ENCODE results near the gene AGMAT. TPM values are rescaled to one million over a fixed set of nuclear protein-coding genes. Genes with fewer than 3 reads are reported as not detected.
"Not testable (repeated sequence)": the region's sequence is repeated elsewhere in the genome, so short reads cannot be mapped to it uniquely, and the experiment has no call there.

The AGMAT gene
- total RNA-seq, 1 donor from 2014 or later = 30.1 TPM

DNA sequence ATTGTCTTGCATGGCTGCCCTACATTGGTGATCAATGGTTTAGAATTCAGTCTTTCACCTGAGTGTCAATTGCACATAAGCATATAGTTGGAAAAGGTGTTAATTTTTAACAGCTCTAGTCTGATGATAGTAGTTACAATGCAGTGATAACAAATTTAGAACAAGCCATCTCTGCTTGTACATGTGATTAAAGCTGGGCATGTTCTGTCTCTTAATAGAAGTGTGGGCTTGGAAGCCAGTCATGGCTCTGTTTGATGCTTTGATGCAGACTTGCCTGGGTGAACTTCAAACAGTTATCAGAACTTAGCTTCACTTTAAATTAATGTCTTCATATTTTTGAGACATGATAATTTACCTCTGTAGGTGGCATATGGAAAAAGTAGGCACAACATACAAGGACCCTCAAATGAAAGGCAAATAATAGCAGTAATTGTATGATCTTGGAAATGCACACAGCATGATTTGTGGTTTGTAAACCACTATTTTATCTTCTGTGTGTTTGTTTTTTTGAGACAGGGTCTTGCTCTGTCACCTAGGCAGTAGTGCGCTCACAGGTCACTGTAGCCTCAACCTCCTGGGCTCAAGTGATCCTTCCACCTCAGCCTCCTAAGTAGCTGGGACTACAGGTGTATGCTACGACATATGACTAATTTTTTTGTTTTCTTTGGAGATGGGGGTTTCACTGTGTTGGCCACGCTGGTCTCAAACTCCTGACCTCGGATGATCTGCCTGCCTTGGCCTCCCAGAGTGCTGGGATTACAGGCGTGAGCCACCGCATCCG lies 36.2 kb upstream of the AGMAT start:
- Mint-ChIP-seq H3K4me1 (ENCODE audit: low read depth) (peaks cover 50% of the 10 kb centered on the region), H3K9me3 (no peaks in the 10 kb centered on the region), H3K36me3 (ENCODE audit: low read depth) (peaks cover 32% of the 10 kb centered on the region), H3K27me3 (ENCODE audit: low read depth) (no peaks in the 10 kb centered on the region), H3K4me3 (ENCODE audit: low read depth) (no peak overlapping the region), H3K27ac (no peak overlapping the region)
- intact Hi-C loops (cut with micrococcal nuclease) = no loop called here
- no peak for DNase-seq (ENCODE audit: low spot score)

DNA sequence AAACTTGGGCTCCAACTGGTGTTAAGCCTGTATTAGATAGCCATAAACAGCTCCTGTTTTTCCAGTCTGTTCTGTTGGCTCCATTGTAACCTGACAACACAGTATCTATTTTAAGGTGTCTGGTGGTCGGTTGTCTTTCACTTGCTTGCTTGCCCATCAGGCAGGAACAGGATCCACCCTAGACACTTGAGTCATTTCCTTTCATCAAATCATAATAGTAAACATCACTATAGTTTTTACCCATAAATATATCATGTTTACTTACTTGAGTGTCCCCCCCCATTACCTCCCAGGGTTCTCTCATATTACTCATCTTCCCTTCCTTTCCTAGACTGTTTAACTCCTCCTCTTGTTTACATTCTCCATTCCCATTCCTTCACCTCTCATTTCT lies 35.3 kb upstream of the AGMAT start:
- Mint-ChIP-seq H3K27me3 (ENCODE audit: low read depth) (no peaks in the 10 kb centered on the region), H3K36me3 (ENCODE audit: low read depth) (peaks cover 30% of the 10 kb centered on the region), H3K4me1 (ENCODE audit: low read depth) (peaks cover 45% of the 10 kb centered on the region), H3K27ac (no peak overlapping the region), H3K4me3 (ENCODE audit: low read depth) (peak overlapping the region; percentile 55), H3K9me3 (no peaks in the 10 kb centered on the region)
- intact Hi-C loops (cut with micrococcal nuclease) = no loop called here
- no peak for DNase-seq (ENCODE audit: low spot score)

DNA sequence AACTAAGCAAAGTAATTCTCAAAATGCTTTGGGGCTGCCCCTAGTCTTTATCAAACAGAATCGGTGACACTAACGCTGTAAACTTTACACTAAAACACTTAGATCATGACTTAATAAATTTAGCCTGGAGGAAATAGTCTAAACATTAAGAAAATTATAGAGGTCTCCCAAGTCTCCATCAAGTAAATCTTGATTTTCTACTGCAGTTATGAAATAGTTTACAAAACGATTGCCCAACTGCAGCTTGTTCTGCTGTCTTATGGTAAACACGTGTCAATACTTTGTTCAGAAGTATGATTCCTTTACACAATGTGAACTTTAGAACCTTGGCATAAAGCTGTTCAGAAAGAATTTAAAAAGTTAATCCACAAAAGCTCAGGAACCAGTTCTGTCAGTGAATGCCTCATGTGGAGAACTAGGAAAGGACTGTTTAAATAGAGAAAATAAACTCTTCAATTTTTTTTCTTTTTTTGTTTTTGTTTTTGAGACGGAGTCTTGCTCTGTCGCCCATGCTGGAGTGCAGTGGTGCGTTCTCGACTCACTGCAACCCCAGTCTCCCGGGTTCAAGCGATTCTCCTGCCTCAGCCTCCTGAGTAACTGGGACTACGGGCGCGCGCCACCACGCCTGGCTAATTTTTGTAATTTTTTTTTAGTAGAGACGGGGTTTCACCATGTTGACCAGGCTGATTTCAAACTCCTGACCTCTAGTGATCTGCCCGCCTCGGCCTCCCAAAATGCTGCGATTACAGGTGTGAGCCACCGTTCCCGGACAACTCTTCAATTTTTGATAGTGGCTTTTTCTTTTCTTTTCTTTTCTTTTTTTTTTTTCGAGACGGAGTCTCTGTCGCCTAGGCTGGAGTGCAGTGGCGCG lies 34.0 kb upstream of the AGMAT start:
- intact Hi-C loops (cut with micrococcal nuclease) = loop anchor here (5.0 to 10.0 kb wide), 3 partner anchors 63 to 356 kb away; partner anchors contain the start of genes PLEKHM2 and ZBTB17
- Mint-ChIP-seq H3K27ac (peak overlapping the region; percentile 86), H3K36me3 (ENCODE audit: low read depth) (peaks cover 27% of the 10 kb centered on the region), H3K4me3 (ENCODE audit: low read depth) (peak overlapping the region; percentile 85), H3K4me1 (ENCODE audit: low read depth) (peaks cover 38% of the 10 kb centered on the region), H3K9me3 (no peaks in the 10 kb centered on the region), H3K27me3 (ENCODE audit: low read depth) (no peaks in the 10 kb centered on the region)
- no peak for DNase-seq (ENCODE audit: low spot score)

DNA sequence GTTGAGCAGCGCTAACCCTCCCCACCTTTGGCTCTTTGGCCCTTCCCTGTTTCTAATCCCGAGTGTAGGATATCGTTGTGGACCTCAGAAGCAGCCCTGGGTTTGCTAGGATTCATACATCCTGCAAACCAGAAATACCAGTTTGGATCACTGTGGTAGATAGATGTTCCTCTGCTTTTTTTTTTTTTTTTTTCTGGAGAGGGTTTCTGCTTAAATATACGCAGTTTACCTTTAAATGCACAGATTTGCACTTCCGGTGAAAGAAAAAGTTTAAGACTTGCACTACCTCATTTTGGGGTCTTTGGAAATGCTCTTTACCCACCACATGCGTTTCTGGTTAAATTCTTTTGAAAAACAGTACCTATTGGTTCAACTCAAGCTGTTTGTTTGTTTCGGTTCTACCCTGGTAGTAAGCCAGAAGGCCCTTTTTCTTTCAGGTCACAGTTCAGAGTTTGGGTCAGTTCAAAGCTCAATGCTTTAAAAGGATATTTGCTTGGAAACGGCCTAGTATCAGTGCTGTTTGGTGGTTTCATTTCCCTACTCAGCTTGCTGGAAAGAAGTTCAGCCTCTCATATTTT lies 33.3 kb upstream of the AGMAT start:
- Mint-ChIP-seq H3K9me3 (no peaks in the 10 kb centered on the region), H3K27me3 (ENCODE audit: low read depth) (no peaks in the 10 kb centered on the region), H3K4me1 (ENCODE audit: low read depth) (peaks cover 38% of the 10 kb centered on the region), H3K27ac (peak overlapping the region; percentile 86), H3K4me3 (ENCODE audit: low read depth) (peak overlapping the region; percentile 85), H3K36me3 (ENCODE audit: low read depth) (peaks cover 27% of the 10 kb centered on the region)
- DNase-seq (ENCODE audit: low spot score) = no peak
- intact Hi-C loops (cut with micrococcal nuclease) = loop anchor here (5.0 to 10.0 kb wide), 3 partner anchors 64 to 357 kb away; partner anchors contain the start of genes PLEKHM2 and ZBTB17

DNA sequence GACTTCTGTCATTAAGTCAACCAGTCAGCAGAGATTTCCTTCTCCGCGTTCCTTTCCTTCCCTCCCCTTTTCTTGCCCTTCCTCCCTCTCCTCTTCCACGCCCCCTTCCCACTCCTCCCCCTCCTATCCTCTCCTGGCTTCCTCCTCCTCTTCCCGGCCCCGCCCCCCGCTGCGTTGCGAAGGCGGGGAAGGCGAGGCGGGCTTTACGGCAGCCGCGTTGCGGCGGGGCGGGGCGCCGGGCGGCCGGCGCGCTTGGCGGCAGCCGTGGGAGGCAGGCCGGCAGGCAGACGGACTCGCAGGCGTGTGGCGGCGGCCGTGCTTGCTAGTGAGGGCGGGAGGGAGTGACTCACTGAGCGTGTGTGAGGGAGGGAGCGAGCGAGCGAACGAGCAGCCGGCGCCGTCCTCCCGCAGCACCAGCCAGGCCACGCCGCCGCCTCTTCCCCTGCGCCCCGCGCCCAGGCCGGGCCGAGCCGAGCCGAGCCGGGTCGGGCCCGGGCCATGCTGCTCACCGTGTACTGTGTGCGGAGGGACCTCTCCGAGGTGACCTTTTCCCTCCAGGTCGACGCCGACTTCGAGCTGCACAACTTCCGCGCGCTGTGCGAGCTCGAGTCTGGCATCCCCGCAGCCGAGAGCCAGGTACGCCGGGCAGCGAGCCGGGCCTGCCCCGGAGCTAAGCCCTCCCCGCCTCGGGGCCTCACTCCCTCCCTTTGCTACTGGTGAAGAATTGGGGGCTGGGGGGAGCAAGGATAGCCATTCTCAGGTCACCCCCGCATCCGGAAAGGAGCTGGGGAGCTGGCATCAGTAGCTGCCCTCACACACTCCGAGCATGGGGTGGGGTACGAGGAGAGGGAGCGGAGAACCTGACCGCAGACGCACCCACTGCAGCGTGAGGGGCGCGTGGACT lies 32.6 kb upstream of the AGMAT start, which contains the start of gene DDI2:
DDI2 (plus strand) TSS at position 286 of the 904 bp plus-strand sequence; CDS start at position 499, 213 bp downstream.
- Mint-ChIP-seq H3K4me3 (ENCODE audit: low read depth) (peak within 1 kb of the TSS; percentile 85), H3K9me3 (no peaks in the 10 kb centered on the region), H3K27me3 (ENCODE audit: low read depth) (no peaks in the 10 kb centered on the region), H3K4me1 (ENCODE audit: low read depth) (peaks cover 31% of the 10 kb centered on the region), H3K27ac (peak within 1 kb of the TSS; percentile 95), H3K36me3 (ENCODE audit: low read depth) (peaks cover 24% of the 10 kb centered on the region)
- DNase-seq (ENCODE audit: low spot score) = peak; percentile 93
- intact Hi-C loops (cut with micrococcal nuclease) = loop anchor here (1.0 to 10.0 kb wide), 5 partner anchors 65 to 750 kb away; partner anchors contain the start of genes DNAJC16, PLEKHM2, SZRD1 and ZBTB17

DNA sequence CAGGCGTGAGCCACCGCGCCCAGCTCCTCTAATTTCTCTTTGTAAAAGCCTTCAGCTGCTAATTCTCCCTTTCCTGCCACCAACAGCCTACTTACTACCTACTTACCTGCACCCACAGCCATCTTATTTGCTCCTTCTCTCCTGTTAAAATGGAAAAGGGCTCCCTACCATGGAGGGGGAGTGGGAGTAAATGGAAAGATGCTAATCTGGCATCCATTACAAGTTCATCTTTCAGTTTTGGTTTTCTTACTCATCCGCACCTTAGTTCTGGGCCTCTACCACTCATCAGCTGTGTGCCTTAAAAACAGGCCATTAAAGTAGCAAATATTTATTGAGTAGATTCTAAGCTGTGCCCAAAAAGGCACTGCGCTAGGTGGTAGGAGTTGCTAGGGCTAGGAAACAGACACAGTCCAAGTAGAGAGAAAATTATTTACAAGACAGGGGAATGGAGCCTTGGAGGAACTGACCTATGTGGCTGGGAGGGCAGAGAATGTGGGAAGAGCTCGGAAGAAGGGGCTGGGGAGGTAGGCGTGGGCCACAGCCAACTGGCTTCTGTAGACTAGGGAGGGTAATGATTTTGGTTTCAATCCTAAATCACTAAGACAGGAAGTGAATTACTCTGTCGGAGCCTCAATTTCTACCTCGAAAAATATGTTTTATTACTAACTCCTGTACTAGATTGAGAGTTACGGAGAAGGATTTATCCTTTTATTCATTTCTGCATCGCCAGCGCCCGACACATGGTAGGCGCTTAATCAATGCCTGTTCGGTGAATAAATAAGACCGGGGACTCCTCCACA lies 31.7 kb upstream of the AGMAT start:
- H3K27ac Mint-ChIP-seq = peak overlapping the region; percentile 95
- peaks cover 26% of the 10 kb centered on the region for H3K4me1 Mint-ChIP-seq (ENCODE audit: low read depth)
- no peaks in the 10 kb centered on the region for H3K27me3 Mint-ChIP-seq (ENCODE audit: low read depth)
- H3K9me3 Mint-ChIP-seq = no peaks in the 10 kb centered on the region
- no peak for DNase-seq (ENCODE audit: low spot score)
- intact Hi-C loops (cut with micrococcal nuclease) = loop anchor here (1.0 to 10.0 kb wide), 5 partner anchors 66 to 751 kb away; partner anchors contain the start of genes DNAJC16, PLEKHM2, SZRD1 and ZBTB17
- H3K36me3 Mint-ChIP-seq (ENCODE audit: low read depth) = peaks cover 24% of the 10 kb centered on the region
- H3K4me3 Mint-ChIP-seq (ENCODE audit: low read depth) = peak overlapping the region; percentile 85

DNA sequence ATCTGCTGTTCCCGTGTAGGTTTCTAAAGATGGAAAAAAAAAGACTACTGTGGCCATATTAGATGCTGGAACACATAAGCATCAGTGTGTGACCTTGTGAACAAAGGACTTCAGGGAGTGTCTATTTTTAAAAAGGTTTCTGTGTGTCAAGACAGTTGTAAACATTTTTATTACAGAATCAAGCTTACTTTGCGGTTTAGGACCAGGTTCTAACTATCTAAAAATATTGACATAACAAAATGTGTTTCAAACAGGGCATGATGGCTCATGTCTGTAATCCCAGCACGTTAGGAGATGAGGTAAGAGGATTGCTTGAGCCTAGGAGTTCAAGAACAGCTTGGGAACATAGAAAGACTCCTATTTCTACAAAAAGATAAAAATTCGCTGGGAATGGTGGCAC lies 25.3 kb upstream of the AGMAT start:
- Mint-ChIP-seq H3K27me3 (ENCODE audit: low read depth) (peaks cover 4% of the 10 kb centered on the region), H3K4me3 (ENCODE audit: low read depth) (no peak overlapping the region), H3K36me3 (ENCODE audit: low read depth) (no peaks in the 10 kb centered on the region), H3K4me1 (ENCODE audit: low read depth) (no peaks in the 10 kb centered on the region), H3K9me3 (no peaks in the 10 kb centered on the region), H3K27ac (no peak overlapping the region)
- intact Hi-C loops (cut with micrococcal nuclease) = loop anchor here (10.0 kb wide), 2 partner anchors 195 to 365 kb away; partner anchors contain the start of gene ZBTB17
- no peak for DNase-seq (ENCODE audit: low spot score)

DNA sequence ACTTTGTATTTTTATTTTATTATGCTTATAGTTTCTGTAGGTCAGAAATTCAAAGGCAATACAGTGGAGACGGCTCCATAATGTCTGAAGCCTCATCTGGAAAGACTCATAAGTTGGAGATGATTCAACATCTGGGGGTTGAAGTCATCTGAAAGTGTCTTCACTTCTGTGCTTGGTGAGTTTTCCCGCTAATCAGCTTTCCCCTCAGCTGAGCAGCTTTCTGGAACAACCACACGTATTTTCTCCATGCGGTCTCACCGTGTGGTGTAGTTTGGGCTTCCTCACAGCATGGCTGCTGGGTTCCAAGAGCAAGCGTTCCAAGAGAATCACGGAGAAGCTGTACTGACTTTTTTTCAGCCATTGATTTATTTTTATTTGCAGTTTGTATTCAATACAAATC lies 24.8 kb upstream of the AGMAT start:
- Mint-ChIP-seq H3K9me3 (no peaks in the 10 kb centered on the region), H3K4me1 (ENCODE audit: low read depth) (no peaks in the 10 kb centered on the region), H3K27me3 (ENCODE audit: low read depth) (peaks cover 4% of the 10 kb centered on the region), H3K27ac (no peak overlapping the region), H3K36me3 (ENCODE audit: low read depth) (no peaks in the 10 kb centered on the region), H3K4me3 (ENCODE audit: low read depth) (no peak overlapping the region)
- DNase-seq (ENCODE audit: low spot score) = no peak
- intact Hi-C loops (cut with micrococcal nuclease) = loop anchor here (10.0 kb wide), 2 partner anchors 195 to 365 kb away; partner anchors contain the start of gene ZBTB17

DNA sequence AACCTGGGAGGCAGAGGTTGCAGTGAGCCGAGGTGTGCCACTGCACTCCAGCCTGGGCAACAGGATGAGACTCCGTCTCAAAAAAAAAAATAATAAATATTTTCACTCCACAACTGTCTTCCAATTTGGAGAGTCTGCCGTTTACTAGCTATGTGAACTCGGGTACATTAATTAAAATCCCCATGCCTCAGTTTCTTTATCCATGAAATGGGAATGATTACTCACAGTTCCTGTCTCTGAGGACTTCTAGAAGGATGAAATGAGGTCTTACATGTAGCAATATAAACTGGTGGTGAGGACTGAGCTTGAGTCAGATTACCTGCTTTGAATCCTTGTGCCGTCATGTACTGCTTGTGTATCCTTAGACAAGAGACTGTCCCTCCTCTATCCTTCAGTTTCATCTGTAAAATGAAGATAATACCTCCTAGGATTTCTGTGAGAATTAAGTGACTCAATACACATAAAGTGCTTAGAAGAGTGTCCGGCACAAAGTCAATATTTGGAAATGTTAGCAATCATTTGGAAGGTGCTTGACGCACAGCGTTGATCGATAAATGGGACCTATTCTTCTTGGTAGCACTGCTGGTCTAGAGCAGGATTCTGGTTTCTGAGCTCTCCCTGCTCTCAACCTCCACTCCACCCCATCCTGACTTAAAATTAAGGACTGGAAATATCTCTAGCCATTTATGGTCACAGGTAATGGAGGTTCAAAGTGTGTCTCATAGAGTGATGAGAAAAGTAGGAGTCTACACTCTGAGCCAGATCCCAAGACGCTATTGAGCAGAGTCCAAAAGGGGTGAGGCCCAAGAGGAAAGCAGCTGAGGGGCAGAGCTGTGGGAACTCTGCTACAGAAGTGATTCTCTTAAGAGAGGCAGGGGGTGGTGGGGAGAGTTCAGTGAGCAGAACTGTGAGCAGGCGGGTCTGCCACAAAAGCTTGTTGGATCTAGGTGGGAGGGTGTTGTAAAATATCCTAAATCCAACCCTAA lies 20.8 kb upstream of the AGMAT start:
- no peak for DNase-seq (ENCODE audit: low spot score)
- Mint-ChIP-seq H3K4me3 (ENCODE audit: low read depth) (no peak overlapping the region), H3K27me3 (ENCODE audit: low read depth) (peaks cover 4% of the 10 kb centered on the region), H3K36me3 (ENCODE audit: low read depth) (no peaks in the 10 kb centered on the region), H3K4me1 (ENCODE audit: low read depth) (peaks cover 10% of the 10 kb centered on the region), H3K9me3 (peaks cover 7% of the 10 kb centered on the region), H3K27ac (no peak overlapping the region)
- intact Hi-C loops (cut with micrococcal nuclease) = no loop called here

DNA sequence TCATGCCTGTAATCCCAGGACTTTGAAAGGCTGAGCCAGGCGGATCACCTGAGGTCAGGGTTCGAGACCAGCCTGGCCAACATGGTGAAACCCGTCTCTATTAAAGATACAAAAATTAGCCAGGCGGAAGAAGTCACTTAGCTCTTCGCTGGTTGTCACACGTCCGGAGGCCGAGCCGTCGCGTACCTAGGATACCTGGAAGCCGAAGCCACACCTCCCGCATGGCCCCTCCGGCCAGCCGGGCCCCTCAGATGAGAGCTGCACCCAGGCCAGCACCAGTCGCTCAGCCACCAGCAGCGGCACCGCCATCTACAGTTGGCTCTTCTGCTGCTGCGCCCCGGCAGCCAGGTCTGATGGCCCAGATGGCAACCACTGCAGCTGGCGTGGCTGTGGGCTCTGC lies 19.5 kb upstream of the AGMAT start:
- intact Hi-C loops (cut with micrococcal nuclease) = loop anchor here (5.0 kb wide), 1 partner anchor 682 kb away; no protein-coding TSS in a partner anchor
- not testable (repeated sequence) for H3K27ac Mint-ChIP-seq; H3K27me3 Mint-ChIP-seq (ENCODE audit: low read depth); H3K4me1 Mint-ChIP-seq (ENCODE audit: low read depth); H3K9me3 Mint-ChIP-seq; DNase-seq (ENCODE audit: low spot score); H3K36me3 Mint-ChIP-seq (ENCODE audit: low read depth)
- H3K4me3 Mint-ChIP-seq (ENCODE audit: low read depth) = peak overlapping the region; percentile 69
